Pancreas (tissue), 10 donors: ENCODE data around the gene CD46. TPM values are rescaled to one million over a fixed set of nuclear protein-coding genes. Genes with fewer than 3 reads are reported as not detected.

ENCODE experiments used
- ATAC-seq, 4 donors: fragments of 200-7000 bp; cut with Tn5 transposase; one replicate each; pipeline versions ENCODE4 v1.8.0 to v1.9.1; 2020; ENCODE audit warnings: mild to moderate bottlenecking in 4 of 4, moderate library complexity in 4 of 4
- DNase-seq, 6 donors: peaks; one replicate each; pipeline ENCODE4 v3.0.0-alpha.2; 2020
- FAIRE-seq: peaks from 2 replicates; lab custom pipeline; 2012; peaks lifted over from hg19 to GRCh38; lab: Jason Lieb, UNC
- H3K27ac ChIP-seq, 4 donors: fragments of 200-600 bp; sonication (generic); 1 replicate in 3 of 4; 2 replicates in 1 of 4; pipeline versions ENCODE4 v1.5.0 to v1.8.0; 2020
- H3K27me3 ChIP-seq, 4 donors: fragments of 200-600 bp; one replicate each; pipeline ENCODE4 v1.8.0; 2021
- H3K36me3 ChIP-seq, 3 donors: fragments of 200-600 bp; sonication (generic) in 1 of 3; one replicate each; pipeline versions ENCODE4 v1.5.0 to v1.8.0; 2020 to 2021
- H3K4me1 ChIP-seq, 3 donors: fragments of 200-600 bp; one replicate each; pipeline ENCODE4 v1.8.0; 2021
- H3K4me3 ChIP-seq, 4 donors: fragments of 200-600 bp; sonication (generic) in 2 of 4; one replicate each; pipeline versions ENCODE4 v1.5.0 to v1.8.0; 2020 to 2021
- H3K9me3 ChIP-seq, 4 donors: fragments of 200-600 bp; one replicate each; pipeline ENCODE4 v1.8.0; 2021
- CTCF ChIP-seq, 4 donors: fragments of 200-600 bp; sonication (generic) in 3 of 4; IDR thresholded peaks; one replicate each; pipeline versions ENCODE4 v1.5.0 to v1.8.0; 2021; ENCODE audit warnings: antibody characterized with exemption in 4 of 4
- WGBS, 2 donors: extraction: QIAGEN DNeasy Blood & Tissue Kit; methylation state at CpG; one replicate each; pipeline ENCODE4 v1.1.7; 2013; 5-methylcytosine and 5-hydroxymethylcytosine counted together
- intact Hi-C, 3 donors: fragments of 100-400 bp; cut with DNase I; formaldehyde crosslinking; loops; one replicate each; pipeline versions ENCODE4 v1.11.1 to v1.14.2; 2022
- polyA plus RNA-seq, 2 donors: library from polyadenylated mRNA; stranded (reverse); fragments of 200-250 nt; gene quantifications; one replicate each; pipeline ENCODE4 v1.2.3, GENCODE V29; 2013
- total RNA-seq, 6 donors: library from RNA; stranded (reverse); fragmentation: NEBNext Ultra II Directional in 4 of 6; extraction: Animal tissue kit (Norgen Biotek cat#: 25700) in 4 of 6; gene quantifications; one replicate each; pipeline versions ENCODE4 v1.2.1 to v1.2.4, GENCODE V29; 2021 to 2023
- donor health status: healthy with polysubstance abuse.
- donor health status: DM: no; HTN: no; CAD: no; lungs with moderate emphysema.
- donor health status: DM: no; HTN: no; CAD: no.
- donor health status: control.
- donor health status: control.
- donor health status: Bipolar disorder and iron deficiency.
- donor health status: DM: yes; HTN: yes; CAD: no.
- donor health status: DM: no; HTN: no; CAD: no.
- donor health status: DM: no; HTN: no; CAD: no.
- donor health status: DM: yes; HTN: yes; CAD: no.

Gene CD46
- total and polyA plus RNA-seq, 8 donors = 59.8 to 172 (median 116) TPM

GRCh38 chr1:207810173-207810572 lies 58.3 kb downstream of the CD46 start:
- Histone ChIP-seq H3K36me3 (peaks cover 0 to 89% (median 60%) of the 10 kb centered on the region in 3 donors), H3K27me3 (no peaks in the 10 kb centered on the region), H3K27ac (no peak overlapping the region), H3K9me3 (no peaks in the 10 kb centered on the region), H3K4me3 (no peak overlapping the region), H3K4me1 (peaks cover 53 to 68% (median 56%) of the 10 kb centered on the region in 3 donors)
- no peak for TF ChIP-seq CTCF (IDR thresholded peaks at IDR 0.05)
- FAIRE-seq (no peak), ATAC-seq (no peak), DNase-seq (no peak)
- intact Hi-C loops = no loop called here
- WGBS, 2 donors = 76 to 88% methylated on average over 2 of the region's 2 CpGs

- intact Hi-C loops = no loop called here
- ATAC-seq = no peak
- FAIRE-seq = no peak
- Histone ChIP-seq H3K27ac (peak overlapping the region in 1 of 4 donors; percentile 1), H3K9me3 (no peaks in the 10 kb centered on the region), H3K4me3 (no peak overlapping the region), H3K27me3 (no peaks in the 10 kb centered on the region), H3K36me3 (peaks cover 0 to 89% (median 60%) of the 10 kb centered on the region in 3 donors), H3K4me1 (peaks cover 58 to 68% (median 61%) of the 10 kb centered on the region in 3 donors)
- 45 to 46% methylated on average over 9 of the region's 9 CpGs for WGBS, 2 donors
- DNase-seq = no peak
- no peak for TF ChIP-seq CTCF (IDR thresholded peaks at IDR 0.05)
Observed at GRCh38 chr1:207810606-207811295, 58.9 kb downstream of the CD46 start.

- H3K27me3 ChIP-seq = no peaks in the 10 kb centered on the region
- peak overlapping the region in 2 of 4 donors; percentile 1 to 60 for H3K27ac ChIP-seq
- H3K4me1 ChIP-seq = peaks cover 60 to 63% (median 62%) of the 10 kb centered on the region in 3 donors
- peaks cover 0 to 90% (median 56%) of the 10 kb centered on the region in 3 donors for H3K36me3 ChIP-seq
- ATAC-seq (no peak), DNase-seq (no peak), FAIRE-seq (no peak)
- 76 to 79% methylated on average over 8 of the region's 8 CpGs for WGBS, 2 donors
- TF ChIP-seq CTCF (IDR thresholded peaks at IDR 0.05) = no peak
- intact Hi-C loops = no loop called here
- no peak overlapping the region for H3K4me3 ChIP-seq
- H3K9me3 ChIP-seq = no peaks in the 10 kb centered on the region
Observed at GRCh38 chr1:207811319-207811718, 59.5 kb downstream of the CD46 start.

- Histone ChIP-seq H3K27ac (peak overlapping the region in 3 of 4 donors; percentile 39 to 61 (median 60)), H3K36me3 (peaks cover 0 to 89% (median 57%) of the 10 kb centered on the region in 3 donors), H3K4me3 (no peak overlapping the region), H3K4me1 (peaks cover 60 to 65% (median 62%) of the 10 kb centered on the region in 3 donors), H3K27me3 (no peaks in the 10 kb centered on the region), H3K9me3 (no peaks in the 10 kb centered on the region)
- intact Hi-C loops = no loop called here
- 28 to 38% methylated on average over 16 of the region's 16 CpGs for WGBS, 2 donors
- DNase-seq (peak in 5 of 6 donors; percentile 78 to 89 (median 84)), ATAC-seq (peak; percentile 71 to 75 (median 73)), FAIRE-seq (no peak)
- peak in 3 of 4 donors; percentile 25 to 31 (median 25) for TF ChIP-seq CTCF (IDR thresholded peaks at IDR 0.05)
Observed at GRCh38 chr1:207811920-207812720, 60.3 kb downstream of the CD46 start.
